ENCODE data around the gene DIAPH3.

The DIAPH3 gene

DNA sequence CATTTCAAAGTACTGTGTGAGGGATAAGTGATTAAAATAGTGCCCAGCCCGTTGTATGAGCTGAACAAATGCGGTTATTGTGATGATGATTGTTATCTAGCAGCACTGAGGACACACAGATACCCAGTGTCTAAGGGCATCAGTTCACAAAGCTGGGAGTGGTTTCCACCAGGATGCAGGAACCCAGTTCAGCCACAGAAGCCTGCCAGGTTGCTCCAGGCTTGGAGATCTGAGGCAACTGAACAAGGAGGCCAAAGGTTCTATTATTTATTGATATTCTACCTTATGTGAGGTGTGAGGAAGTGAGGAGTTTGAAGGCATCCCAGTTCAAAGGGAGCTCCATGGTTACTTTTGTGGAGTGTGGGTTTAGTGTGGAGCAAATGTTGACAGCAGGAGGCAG lies 13.2 kb downstream of the DIAPH3 start:
- no peak for DNase-seq

DNA sequence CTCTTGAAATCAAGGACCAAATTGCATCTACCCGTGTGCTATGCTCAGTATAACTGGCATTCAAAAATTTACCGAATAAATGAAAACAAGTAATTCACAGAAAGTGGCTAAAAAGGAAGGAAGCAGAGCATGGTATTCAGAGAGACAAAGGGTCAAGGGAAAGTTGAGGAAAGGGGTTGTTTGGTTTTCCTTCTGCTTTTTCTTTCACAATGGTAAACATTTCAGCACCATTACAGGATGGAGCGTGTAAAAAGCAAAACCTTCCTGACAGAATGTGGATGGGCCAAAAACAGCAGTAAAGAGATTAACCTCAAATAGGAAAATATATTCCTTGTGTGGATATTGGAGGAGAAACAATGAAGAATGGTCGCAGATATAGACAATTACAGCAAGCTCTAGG lies 14.8 kb downstream of the DIAPH3 start:
- no peak for DNase-seq

DNA sequence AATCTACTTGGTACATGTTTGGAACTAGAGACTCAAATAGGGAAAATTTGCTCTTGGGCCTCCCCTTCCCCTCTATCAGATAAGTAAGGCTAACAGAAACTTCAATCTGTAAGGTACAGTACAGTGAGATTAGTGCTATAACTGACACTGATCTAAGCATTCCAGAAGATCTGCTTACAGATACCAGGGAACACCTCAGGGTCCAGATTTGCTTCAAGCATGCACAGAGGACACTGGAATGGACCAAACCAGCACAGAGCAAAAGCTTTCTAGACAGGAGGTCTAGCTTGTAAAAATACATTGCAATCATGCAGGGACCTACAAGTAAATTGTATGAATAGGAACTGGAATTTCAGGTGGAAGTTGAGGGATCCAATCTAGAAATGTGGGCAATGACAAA lies 16.4 kb downstream of the DIAPH3 start:
- no peak for DNase-seq

DNA sequence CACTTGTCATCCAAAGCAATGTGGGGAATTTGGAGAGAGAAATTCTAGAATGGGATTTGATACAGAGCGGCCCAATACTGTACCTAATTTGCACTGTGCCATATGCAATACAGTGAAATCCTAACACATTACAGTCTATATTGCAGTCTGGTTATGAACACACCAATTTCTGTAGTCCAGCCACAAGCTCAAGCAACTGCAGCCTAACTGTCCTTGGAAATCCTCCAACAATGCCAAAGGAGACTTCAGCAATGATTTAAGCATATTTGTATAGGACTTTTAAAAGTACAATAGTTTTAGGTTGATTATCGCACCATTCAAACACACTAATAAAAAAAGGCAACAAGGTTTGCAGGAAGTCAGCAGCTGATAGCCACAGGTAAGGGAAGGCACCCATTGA lies 17.3 kb downstream of the DIAPH3 start:
- DNase-seq = no peak

DNA sequence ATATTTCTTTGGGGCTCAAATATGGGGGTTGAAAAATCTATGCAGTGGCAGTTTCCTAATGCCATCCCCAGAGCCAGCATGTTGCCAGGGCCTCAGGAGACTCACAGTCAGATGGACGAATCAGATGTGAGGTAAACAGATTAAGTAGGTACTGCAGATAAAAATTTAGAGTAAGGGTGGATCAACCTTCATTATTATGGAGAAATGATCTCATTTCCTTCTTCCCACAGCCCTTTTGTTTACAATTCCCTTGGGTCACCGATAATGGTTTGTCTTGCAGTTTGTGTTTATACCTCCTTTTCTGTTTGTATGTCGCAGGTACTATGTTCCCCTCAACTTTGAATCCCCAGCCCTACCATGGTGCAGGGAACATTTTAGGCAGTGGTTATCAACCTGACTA lies 20.0 kb downstream of the DIAPH3 start:
- no peak for DNase-seq

DNA sequence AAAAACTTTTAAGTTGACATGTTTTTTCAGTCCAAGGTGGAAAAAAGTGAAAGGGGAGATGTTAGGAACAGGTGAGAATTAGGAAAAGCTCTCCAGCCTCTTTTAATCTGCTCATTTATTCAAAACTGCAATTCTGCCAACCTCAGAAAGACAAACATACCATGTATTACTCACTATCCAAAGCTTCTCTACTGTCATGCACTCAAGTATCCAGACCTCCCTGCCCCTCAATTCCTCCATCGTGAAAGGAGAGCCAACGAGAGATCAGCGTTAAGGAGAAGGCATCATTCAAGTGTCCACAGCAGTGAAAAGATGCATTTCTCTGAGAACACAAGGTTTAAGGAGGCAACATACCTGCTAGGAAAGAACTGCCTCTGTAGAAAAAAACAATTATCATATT lies 24.5 kb downstream of the DIAPH3 start:
- no peak for DNase-seq

DNA sequence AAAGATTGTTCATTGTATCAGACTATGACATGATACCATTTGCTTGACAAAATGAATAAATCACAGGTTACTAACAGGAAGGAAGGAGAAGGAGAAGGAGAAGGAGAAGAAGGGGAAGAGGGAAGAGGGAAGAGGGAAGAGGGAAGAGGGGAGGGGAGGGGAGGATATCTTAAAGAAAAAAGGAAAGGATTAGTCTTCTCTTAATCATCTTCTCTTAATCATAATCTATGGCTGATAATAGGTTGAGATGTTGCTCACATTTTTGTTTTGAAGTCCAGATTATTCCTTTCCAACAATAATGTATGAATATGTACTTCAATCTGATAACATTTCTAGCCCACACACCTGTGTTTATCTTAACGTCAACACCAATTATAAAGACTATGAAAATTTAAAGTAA lies 25.1 kb downstream of the DIAPH3 start:
- no peak for DNase-seq

DNA sequence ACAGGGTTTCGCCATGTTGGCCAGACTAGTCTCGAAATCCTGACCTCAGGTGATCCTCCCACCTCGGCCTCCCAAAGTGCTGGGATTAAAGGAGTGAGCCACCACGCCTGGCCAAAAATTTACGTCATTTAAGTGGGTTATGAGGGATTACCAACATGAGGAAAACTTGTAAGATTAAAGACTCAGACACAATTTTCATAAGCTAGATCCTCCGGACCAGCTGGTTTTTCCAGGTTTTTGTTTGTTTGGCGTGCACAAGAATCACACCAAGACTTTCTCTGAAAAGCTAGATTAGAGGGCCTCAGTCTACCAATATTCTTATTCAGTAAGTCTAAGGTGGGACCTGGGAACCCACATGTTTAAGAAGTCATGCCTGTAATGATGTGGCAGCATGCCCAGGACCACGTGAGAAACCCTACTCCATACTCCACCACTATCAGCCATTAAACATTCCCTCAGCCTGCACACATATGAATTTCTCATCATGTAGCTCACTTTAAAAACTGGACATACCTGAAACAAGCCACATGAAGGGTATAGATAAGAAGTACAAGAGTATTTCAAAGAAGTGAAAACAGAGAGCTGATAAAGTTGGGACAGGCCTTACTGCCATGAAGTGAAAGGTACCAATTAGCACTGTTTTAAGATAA lies 25.7 kb downstream of the DIAPH3 start:
- DNase-seq = no peak

DNA sequence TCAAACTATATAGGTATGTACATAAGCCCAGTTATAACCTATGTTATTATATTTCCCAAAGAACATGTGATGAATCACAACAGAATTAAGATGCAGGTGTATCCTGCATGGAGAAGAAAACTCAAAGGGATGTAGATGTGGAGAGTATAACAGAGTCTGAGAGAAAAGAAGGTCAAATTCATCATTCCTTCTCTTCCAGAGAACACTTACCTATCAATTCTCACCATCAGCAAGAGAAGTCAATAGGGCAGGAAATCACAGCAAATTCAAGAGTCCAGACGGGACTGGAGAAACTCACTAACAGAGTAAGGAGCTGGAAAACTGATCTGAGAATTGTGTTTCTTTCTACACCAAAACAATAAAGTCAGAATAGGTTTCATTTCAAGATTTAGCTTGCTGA lies 28.4 kb downstream of the DIAPH3 start:
- DNase-seq = no peak

DNA sequence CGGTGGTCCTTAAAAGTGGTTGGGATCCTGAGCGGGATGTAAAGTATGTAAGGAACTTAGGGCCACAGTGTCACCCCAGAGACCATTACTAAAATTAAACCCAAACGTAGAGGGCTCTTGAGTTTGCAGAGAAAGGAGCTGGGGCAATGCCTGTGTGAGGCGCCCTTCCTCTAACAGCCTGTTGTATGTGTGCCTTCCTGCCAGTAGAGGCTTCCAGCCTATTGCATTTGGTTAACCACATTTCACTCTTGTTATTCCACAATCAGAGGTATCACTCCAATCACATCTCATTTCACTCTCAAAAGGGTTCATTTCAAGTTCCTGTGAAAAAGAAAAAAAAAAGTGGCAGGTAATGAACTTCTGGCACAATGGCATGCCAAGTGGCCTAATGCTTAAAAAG lies 29.4 kb downstream of the DIAPH3 start:
- DNase-seq = no peak

DNA sequence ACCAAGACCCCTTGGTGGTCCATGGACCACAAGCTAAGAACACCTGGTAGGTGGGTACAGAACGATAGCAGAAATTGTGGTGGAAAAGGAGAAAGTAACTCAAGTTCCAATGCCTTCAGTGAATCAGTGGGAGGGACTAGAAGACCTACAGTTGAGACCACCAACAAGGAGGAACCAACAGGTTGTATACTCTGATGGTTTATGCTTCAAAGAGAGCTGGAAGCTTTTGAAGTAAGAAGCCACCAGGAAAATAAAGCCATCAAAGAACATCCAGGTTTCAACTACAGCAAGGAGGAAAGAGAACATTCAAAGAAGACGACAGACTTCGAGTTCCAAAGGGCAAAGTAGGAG lies 42.4 kb downstream of the DIAPH3 start:
- no peak for DNase-seq

DNA sequence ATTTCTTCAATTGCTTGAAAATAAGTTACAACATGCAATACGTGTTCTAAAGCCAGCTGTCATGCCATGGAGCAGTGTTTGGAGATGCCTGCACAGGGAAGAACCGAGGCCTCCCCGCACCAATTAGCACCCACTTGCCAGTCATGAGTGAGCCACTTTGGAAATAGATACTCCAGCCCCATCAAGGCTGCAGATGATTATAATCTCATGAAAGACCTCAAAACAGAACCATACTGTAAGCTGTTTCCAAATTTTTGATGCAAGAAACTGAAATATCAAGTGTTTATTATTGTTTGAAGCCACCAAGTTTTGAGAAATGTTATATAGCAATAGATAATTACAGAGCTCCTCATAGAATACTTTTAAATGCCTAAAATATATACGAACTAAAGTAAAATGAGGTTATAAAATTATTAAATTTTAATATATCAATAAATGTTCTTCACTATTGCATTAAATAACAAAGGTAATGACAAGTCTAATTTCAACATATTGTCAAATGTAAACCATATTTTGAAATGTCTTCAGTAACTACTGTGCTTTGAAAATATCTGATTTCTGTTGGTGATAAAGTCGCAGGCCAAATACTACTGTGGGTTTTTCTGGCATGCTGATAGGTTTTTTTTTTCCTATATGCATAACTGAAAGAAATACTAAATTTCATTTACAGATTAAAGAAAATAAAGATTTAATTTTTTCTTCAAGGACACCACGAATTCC lies 43.0 kb downstream of the DIAPH3 start:
- DNase-seq = no peak

DNA sequence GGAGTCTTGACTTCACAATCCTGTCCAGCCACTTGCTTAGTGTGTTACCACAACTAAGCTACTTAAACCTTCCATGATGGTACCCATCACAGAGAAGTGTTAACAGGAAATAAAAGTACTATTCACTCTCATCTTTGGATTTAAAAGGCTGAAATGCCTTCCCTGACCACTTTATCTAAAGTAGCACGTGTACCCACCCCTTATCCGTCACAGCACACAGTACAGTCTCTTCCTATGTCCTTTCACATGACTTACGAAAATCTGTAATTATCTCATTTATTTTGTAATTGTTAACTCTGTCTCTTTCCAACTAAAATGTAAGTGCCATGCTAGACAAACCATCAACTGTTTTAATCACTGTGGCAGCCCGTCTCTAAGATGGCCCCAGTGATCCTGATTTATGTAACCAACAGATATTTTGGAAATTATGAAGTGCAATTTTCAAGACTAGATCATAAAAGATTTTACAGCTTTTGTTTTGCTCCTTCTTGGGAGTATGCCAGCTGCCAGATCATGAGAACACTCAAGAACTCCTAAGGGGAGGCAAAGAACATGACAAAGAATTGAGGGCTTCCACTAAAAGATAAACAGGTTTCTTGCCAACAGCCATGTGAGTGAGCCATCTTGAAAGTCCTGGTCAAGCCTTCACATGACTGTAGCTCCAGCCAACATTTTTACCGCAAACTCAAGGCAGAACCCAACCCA lies 44.9 kb downstream of the DIAPH3 start:
- no peak for DNase-seq

DNA sequence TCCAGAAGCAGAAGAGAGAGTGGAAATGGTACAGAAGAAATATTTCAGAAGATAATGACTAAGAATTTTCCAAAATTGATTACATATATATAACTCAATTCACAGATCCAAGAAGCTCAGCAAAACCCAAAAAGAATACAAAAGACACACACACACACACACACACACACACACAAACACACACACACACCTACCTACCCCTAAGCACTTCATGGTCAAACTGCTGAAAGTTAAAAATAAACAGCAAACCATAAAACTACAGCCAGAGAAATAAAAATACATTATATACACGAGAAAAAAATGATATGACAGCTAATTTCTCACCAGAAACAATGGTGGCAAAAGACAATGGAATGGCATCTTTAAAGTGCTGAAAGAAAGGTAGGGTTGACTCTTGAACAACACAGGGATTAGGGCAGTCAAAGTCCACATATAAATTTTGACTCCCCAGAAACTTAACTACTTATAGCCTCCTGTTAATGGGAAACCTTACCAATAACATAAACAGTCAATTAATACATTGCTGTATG lies 49.2 kb downstream of the DIAPH3 start:
- DNase-seq = no peak

DNA sequence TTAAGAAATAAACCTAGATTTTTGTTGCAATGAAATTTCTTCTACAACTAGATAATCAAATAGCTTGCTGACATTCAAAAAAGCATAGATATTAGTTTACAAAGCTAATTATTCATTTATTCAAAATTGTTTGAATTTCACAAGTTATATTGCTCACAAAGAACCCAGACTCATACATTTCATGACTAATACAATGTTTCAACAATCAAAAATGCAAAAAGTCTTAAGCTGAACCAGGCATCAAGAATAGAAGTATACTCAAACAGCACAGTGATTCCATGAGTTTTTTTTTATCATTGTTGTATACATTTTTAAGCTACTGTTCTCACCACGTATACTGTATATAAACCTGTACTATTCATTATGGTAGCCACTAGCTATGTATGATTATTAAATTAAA lies 51.0 kb downstream of the DIAPH3 start:
- DNase-seq = no peak

DNA sequence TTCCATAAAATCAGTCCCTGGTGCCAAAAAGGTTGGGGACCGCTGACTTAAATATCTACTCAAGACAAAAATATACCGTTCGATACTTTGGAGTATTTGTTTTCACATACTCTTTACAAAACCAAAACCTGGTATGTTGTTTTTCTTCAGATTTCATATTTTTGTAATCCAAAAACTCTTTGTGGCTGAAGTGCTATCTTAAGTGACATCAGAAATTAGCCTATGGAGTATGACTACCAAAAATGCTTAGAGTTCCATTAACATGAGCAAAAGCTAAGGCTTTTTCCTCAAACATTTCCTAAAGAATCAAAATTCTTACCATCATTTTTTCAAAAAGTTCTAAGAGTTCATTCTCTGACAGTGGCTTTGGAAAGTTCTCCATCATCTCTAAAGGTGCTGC lies 52.0 kb downstream of the DIAPH3 start:
- DNase-seq = no peak

DNA sequence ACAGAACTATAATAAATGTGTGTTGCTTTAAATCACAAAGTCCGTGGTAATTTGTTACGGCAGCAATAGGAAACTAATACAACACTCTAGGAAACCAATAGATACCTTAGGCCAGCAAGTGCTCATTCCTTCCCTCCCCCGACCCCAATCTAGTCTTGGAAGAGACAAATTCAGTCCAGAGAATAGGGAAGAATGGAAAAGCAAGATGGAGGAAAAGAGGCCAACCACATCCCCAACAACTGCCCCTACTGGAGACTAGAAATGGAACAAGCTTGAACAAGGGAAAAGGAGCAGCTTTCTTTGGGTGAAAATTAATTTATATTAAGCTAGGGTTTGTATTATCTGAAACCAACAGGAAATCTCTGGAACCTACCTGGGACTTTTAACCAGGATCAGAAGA lies 54.4 kb downstream of the DIAPH3 start:
- no peak for DNase-seq

DNA sequence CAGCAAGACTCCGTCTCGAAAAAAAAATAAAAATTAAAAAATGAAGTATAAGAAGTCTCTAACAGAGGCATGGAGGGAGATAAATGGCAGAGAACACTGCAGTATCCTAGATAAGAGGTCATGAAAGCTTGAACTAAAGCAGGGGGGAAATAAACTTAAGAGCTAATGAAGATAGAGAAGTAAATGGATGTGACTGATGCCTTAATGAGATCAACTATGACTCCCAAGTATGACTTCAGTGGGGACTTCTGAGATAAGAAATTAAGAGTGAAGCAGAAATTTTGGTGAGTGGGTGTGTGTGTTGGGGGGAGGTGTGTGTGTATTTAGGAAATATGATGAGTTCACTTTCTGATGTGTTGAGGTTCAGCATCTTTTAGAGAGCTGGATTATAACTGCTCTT lies 55.1 kb downstream of the DIAPH3 start:
- no peak for DNase-seq

DNA sequence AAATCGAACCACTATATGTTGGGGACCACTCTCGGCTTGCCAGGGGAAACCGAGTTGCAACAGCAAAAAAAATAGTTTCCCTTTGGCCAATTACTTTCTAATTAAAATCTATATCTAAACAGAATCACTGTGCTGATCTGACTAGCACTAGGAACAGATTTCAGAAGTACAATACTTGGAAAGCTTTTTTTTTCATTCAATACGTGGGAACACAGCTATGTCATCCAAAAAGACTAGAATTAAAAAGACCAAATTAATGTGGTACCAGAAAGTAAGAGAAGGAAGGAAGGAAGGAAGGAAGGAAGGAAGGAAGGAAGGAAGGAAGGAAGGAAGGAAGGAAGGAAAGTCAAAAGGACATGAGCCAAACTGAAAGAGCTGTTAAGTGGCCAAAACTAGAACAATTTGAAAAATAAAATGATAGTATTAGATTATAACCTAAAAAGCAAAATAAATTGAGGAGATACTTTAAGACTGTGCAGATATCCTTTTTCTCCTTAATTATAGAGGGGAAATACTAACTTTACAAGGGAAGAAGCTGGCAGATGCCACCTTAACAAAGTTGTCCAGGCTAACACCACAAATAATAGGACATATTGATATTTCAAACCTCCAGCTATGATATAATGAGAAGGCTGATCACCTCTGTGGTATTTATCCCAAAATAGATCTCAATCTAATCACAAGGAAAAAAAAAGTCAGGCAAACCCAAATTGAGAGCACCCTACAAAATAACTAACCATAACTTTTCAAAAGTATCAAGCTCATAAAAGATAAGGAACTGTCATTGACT lies 63.9 kb downstream of the DIAPH3 start:
- DNase-seq = no peak

DNA sequence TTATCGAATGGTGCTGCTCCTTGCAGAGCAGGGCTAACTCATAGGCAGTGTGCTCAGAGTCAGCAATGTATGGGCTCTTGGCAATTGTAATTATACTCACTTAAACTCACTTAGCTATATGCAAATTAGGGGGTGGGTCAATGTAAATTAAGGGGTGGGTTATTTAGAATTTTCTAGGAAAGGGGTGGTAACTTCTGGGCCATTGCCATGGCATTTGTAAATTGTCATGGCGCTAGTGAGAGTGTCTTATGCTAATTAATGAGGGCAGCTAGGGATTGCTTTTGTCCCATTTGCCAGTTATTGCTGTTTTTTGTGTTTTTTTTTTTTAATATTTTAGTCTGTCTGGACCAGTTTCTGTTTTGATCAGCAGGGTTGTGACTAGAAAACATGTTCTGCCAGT lies 68.4 kb downstream of the DIAPH3 start:
- no peak for DNase-seq

DNA sequence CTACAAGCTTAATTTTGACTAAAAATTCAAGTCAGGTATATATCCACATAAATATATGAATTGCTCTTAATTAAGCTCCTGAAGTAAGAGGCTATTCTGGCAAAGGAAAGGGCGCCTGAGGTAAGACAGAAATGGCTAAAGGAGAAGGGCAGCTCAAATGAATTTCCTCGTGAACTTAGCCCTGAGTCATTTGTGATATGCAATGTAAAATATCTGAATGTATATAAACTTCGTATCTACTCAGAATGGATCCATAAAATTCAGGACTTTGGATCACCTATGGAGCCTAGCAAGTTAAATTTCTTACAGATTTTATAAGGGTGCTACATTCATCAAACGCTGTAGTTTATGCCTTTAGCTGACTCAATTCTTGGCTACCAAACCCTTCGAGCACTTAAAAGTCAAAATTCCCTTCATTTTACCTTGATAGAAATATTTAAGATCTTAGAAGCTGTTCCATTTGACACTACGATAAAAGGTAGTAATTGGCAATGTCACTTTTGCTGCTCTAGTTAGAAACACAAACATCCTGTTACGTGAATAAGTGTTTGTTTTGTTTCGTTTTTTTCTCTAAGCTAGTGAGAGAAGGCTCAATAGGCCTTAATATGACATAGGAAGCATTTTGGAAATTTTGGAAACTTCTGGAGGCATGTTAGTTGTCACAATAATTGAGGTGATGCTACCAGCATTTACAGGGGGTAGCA lies 69.2 kb downstream of the DIAPH3 start:
- no peak for DNase-seq

DNA sequence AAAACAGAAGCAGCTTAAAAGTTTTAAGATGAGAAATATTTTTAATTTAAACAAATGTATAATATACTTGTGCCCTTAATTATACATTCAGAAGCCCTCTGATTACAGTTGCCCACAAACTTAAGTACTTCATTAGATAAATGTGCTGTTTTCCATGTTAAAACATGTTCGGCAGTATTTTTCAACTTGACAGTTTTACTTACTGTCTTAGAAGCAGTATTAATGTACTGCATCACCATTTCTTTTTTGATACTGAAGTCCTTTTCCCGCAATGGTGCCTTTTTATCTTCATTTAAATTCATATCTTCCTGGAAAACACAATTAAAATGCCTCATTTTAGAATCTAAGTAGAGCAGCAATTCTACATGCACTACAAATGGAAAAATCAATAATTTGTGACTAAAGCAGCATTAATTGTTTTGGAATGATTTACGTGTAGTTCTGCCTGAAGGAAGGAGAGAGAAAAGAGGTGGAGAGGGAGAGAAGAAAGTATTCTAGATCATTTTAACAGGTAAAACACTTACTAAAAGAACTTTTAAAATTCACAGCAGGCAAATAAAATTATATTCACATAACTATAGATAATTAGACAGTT lies 70.2 kb downstream of the DIAPH3 start:
- no peak for DNase-seq
